GM12872 (cell line): ENCODE measurements around the gene CDH4.

Source experiments
- CTCF ChIP-seq: IDR thresholded peaks from 3 replicates; pipeline ENCODE4 v1.5.1; 2011; ENCODE audit warnings: low read depth, mild to moderate bottlenecking, low read length, moderate library complexity; ENCODE audit not compliant: insufficient read depth

The CDH4 gene

GRCh38 chr20:61814726-61815125 lies 562.7 kb downstream of the CDH4 start:
- TF ChIP-seq CTCF, result no peak

GRCh38 chr20:61815176-61815575 lies 563.1 kb downstream of the CDH4 start:
- TF ChIP-seq CTCF, result no peak

DNA sequence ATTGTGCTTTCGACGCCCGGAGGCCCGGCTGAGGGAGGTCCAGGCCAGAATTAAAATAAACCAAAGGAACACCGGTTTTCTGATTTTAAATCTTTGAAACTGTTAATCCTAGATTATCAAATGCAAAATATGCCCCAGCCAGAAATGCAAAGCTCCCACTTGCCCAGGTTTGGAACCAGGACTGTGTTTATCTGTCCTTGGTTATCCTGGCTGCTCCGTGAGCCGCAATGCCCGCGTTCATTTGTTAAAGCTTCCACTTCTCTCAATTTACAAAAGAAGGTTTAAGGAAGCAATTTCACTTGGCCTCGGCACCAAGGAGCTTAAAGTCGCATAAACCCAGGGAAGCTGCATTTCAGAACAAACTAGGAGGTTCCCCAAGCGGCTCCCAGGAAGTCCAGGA lies 563.6 kb downstream of the CDH4 start:
- TF ChIP-seq CTCF, result no peak

DNA sequence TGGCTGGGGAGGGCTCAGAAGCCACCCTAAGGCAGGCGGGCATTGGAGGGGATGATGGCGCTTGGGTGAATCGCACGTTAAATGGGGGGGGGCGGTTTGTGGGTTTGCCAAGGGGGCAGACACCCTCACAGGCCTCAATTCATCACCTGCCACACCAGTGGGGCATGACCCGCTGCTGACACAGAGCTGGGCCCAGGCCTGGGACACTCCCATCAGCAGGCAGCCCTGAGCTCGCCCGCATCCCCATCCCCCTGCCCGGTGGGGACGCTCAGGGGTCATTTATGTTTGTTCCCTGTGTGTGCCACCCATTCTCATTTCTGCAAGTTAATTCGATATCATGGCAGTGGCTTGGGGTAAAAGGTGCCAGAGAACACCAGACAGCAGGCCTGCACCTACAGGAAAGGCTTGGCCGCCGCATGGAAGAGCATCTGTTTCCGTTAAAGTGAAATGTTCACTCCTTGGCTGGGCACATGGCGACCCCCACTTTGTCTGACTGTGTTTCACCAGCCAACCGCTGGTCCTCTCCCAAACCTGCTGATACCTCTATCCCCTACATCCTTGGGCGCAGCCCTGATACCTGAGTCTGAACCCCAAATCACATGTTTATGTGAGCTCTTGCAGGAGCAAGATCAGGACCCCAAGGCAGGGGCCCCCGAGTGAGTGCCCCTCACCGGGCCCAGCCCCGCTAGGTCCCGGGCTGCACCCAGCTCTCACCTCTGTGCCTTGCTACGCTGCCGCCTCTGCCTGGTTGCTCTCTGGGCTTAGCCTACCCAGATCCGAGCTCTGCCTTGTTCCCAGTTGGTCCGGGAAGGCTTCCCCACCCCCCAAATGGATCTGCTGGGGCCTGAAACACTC lies 564.8 kb downstream of the CDH4 start:
- TF ChIP-seq CTCF, result no peak

DNA sequence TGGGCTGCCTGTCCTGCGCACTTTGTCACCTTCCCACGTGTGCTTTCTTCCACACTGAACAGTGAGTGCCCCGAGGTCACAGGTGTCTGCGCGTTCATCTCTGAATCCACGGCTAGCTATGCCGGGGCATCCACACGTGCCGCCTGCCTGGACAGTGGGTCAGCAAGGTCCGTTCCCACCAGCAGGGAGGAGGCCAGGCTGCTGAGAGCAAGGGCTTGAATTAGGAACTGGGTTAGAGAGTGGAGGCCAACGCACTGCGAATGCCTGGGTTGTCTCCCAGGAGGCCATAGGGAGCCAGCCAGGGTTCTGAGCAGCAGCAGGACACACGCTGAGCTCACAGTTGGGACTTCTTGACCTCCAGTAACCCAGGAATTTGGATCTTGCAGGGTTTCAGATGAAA lies 565.5 kb downstream of the CDH4 start:
- no peak for TF ChIP-seq CTCF

DNA sequence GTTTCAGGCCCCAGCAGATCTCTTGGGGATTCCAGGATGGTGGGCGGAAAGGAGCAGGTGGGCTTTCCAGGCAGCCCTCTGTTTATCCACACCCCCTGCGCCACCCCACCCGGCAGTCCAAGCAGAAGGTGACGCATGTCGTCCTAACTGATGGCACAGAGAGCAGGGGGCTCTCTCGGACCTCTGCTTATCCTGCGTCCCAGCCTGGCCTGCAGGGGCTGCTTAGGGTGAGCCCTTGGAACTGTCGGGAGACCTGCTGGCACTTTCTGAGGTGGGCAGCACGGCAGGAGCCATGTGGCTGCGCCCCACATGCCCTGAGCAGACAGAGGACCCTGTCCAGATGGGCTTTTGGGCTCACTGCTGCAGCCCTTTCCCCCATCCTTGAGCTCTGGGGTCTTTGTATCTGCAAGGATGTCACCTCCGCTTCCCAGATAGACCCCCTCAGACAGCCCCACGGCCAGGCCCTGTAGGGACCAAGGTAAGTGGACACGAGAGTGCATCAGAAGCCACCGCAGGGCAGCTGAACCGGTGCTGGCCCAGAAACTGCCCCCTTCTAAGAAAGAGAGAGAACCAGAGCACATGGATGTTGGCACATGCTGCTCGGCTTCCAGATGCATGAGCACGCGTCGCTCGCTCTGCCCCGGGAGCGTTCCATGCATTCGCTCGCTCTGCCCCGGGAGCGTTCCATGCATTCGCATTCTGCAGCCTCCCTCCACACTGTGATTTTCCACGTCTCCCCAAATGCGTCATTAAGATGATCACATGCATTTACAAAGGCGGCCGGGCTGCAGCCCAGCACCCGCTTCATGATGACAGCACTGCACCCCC lies 566.9 kb downstream of the CDH4 start:
- no peak for TF ChIP-seq CTCF

DNA sequence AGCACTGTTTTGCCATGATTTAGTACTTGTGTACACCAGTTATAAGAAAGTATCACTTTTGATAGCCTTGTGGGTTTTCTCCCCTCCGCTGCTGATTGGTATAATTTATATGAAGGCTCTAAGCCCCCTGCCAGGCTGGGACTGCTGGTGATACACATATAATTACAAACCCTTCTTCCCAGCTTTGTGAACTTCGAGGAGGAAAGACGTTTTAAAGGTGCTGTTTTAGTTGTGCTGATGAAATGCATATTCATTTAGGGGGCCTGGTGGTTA lies 567.4 kb downstream of the CDH4 start:
- no peak for TF ChIP-seq CTCF
